Erythroblast (primary cell): ENCODE results near the gene SHANK3.

Experiments used
- GATA1 ChIP-seq: IDR thresholded peaks from 2 replicates; pipeline ENCODE4 v1.6.1; 2011; ENCODE audit warnings: low read depth, mild to moderate bottlenecking, control low read depth, low read length, moderate library complexity
- POLR2A ChIP-seq: IDR thresholded peaks from 2 replicates; pipeline ENCODE4 v1.6.1; 2011; ENCODE audit warnings: mild to moderate bottlenecking, low read length

DNA sequence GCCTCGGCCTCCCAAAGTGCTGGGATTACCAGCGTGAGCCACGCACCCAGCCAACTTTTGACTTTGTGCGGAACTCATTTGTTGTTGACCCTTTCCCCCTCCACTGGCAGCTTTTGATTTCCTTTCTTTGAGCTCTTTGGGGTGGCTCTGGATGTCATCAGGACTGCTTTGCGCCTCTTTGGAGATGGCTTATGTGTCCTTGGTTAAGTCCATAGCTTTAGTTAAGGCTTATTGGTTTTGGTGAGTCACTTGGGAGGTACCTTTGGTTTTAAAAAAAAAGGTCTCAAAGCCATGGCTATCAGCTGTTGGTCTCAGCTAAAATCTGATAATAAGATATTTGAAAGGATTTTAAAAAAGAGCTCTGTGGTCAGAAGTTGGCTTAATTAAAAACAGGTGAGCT lies 39.5 kb upstream of the SHANK3 start:
- no peak for TF ChIP-seq POLR2A
- TF ChIP-seq GATA1 = no peak
